ENCODE data around the gene SLC38A11.

- TF ChIP-seq EZH2phosphoT487 (IDR thresholded peaks at IDR 0.05; ENCODE audit: borderline replicate concordance) (no peak), CTCF (conservative IDR thresholded peaks at IDR 0.05; ENCODE audit: low read length) (peak; percentile 41)
These were observed 37.9 kb downstream of the SLC38A11 start for GRCh38 chr2:164917296-164917903.

Data from Loucy (cell line).